MM.1S (cell line): ENCODE results near the gene C19orf81.

Experiments
- CTCF ChIP-seq: fragments of 300-600 bp; sonication (generic); IDR thresholded peaks from 2 replicates; pipeline ENCODE4 v1.5.1; 2016; ENCODE audit warnings: antibody characterized with exemption, low read length, mixed read lengths
- EZH2phosphoT487 ChIP-seq: fragments of 300-600 bp; sonication (generic); IDR thresholded peaks from 2 replicates; pipeline ENCODE4 v1.6.1; 2018; ENCODE audit warnings: antibody characterized with exemption, low read length

GRCh38 chr19:50663482-50663790 is 14.2 kb downstream of the C19orf81 start:
- TF ChIP-seq EZH2phosphoT487 (no peak), CTCF (peak; percentile 3; the same call in 1 of the 2 replicates)
